Measurements from ENCODE around the gene RTEL1.
"Not testable (repeated sequence)": the region's sequence is repeated elsewhere in the genome, so short reads cannot be mapped to it uniquely, and the experiment has no call there.

Gene RTEL1, protein sequence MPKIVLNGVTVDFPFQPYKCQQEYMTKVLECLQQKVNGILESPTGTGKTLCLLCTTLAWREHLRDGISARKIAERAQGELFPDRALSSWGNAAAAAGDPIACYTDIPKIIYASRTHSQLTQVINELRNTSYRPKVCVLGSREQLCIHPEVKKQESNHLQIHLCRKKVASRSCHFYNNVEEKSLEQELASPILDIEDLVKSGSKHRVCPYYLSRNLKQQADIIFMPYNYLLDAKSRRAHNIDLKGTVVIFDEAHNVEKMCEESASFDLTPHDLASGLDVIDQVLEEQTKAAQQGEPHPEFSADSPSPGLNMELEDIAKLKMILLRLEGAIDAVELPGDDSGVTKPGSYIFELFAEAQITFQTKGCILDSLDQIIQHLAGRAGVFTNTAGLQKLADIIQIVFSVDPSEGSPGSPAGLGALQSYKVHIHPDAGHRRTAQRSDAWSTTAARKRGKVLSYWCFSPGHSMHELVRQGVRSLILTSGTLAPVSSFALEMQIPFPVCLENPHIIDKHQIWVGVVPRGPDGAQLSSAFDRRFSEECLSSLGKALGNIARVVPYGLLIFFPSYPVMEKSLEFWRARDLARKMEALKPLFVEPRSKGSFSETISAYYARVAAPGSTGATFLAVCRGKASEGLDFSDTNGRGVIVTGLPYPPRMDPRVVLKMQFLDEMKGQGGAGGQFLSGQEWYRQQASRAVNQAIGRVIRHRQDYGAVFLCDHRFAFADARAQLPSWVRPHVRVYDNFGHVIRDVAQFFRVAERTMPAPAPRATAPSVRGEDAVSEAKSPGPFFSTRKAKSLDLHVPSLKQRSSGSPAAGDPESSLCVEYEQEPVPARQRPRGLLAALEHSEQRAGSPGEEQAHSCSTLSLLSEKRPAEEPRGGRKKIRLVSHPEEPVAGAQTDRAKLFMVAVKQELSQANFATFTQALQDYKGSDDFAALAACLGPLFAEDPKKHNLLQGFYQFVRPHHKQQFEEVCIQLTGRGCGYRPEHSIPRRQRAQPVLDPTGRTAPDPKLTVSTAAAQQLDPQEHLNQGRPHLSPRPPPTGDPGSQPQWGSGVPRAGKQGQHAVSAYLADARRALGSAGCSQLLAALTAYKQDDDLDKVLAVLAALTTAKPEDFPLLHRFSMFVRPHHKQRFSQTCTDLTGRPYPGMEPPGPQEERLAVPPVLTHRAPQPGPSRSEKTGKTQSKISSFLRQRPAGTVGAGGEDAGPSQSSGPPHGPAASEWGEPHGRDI (N-terminal part only)

DNA sequence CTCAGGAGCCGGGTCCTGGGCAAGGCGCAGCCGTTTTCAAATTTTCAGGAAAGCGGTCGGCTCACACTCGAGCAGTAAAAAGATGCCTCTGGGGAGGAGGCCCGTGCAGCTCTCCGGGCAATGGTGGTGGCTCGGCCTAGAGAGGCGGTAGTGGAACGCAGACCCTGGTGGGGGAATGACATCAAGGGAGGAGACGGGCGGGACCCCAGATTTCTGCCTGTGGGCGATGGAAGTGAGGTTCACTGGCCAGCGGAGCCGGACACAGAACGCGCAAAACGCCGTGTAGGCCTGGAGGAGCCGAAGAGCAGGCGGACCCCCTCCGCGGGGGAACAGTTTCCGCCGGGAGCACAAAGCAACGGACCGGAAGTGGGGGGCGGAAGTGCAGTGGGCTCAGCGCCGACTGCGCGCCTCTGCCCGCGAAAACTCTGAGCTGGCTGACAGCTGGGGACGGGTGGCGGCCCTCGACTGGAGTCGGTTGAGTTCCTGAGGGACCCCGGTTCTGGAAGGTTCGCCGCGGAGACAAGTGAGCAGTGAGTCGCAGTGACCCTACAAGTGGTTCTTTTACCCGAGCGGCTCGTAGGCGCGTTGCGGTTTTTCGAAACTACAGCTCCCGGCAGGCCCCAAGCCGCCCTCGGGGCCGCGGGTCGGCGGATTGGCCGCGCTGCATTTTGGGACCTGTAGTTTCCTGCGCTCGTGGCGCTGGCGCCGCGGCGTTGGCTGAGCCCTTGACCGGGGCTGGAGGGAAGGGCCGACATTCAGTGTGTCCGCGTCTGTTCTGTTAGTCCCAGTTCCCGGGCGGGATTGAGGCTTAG, at the start of gene RTEL1:
Gene RTEL1, plus strand, starts transcription at position 376 of the 812 bp plus-strand sequence. CDS start 1,091 bp downstream, outside the sequence.
- DNase-seq (ENCODE audit: low spot score): peak; percentile 99

DNA sequence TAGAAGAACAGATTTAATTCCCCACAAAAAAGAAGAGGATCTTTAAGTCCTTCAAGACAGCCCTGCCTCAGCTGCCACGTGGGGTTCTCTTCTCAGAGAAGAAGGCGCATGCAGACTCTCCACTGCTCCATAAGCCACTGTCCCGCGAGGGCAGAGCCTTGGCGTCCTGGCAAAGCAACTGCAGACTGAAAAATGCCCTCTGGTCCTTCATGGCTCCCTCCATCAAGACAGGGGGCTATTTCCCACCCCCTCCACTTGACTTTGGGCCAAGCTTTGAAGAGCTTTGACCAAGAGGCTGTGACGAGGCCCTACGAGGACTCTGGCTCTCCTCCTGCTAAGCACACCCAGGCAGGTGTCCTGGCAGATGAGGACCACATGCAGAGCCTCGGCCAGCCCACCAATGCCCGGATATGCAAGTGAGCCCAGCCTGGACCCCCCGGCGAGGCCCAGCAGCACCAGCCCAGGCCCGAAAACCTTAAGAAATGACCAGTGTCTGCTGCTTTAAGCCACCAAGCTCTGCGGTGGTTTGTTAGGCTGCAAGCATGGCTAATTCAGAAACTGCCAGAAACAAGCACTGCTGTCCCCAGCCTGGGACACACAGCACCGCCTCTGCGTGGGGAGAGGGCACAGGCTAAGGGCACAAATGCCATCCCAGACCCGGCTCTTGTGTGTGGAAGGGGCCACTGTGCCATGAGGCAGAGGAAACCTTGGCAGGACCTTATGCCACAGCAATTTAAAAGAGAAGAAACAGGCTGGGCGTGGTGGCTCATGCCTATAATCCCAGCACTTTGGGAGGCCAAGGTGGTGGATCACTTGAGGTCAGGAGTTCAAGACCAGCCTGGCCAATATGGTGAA, 47.3 kb upstream of the RTEL1 start:
- DNase-seq (ENCODE audit: low spot score): no peak

DNA sequence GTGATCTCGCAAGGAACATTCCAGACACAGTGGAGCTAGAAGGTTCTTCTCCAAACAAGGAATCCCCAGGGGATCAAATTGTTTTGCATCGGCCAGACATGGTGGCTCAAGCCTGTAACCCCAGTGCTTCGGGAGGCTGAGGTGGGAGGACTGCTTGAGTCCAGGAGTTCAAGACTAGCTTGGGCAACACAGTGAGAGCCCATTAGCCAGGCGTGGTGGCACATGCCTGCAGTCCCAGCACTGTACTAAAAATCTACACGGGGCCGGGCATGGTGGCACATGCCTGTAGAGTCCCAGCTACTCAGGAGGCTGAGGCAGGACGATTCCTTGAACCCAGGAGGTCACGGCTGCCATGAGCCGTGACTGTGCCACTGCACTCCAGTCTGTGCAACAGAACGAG, 46.5 kb upstream of the RTEL1 start:
- no peak for DNase-seq (ENCODE audit: low spot score)

DNA sequence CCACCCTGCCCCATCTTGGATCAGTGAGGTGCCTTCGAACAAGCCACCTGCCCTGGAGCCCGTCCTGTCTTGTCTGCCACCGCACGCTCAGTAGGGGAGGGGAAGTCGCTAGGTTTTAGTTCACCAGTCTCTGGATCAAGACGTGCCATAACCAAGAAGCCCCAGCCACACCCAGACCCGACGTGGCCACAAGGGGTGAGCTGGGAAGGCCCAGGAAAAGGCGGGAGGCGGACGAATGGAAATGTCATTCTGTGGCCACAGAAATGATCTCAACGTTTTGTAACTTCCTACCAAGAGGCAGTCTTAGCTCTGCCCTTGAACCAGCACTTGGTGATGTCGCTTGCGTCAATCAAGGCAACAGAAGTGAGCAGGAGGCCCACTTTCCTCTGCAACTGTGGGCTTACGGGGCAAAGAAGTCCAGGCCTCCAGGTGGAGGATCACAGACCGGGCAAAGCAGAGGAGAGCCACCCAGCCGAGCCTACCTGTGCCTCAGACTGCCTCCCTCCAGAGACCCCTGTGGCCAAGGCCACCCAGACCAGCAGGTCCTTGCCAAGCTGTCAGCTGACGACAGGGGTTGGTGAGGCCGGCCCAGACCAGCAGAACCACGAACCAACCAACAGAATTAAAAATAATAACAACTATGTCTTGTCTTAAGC, 45.7 kb upstream of the RTEL1 start:
- no peak for DNase-seq (ENCODE audit: low spot score)

DNA sequence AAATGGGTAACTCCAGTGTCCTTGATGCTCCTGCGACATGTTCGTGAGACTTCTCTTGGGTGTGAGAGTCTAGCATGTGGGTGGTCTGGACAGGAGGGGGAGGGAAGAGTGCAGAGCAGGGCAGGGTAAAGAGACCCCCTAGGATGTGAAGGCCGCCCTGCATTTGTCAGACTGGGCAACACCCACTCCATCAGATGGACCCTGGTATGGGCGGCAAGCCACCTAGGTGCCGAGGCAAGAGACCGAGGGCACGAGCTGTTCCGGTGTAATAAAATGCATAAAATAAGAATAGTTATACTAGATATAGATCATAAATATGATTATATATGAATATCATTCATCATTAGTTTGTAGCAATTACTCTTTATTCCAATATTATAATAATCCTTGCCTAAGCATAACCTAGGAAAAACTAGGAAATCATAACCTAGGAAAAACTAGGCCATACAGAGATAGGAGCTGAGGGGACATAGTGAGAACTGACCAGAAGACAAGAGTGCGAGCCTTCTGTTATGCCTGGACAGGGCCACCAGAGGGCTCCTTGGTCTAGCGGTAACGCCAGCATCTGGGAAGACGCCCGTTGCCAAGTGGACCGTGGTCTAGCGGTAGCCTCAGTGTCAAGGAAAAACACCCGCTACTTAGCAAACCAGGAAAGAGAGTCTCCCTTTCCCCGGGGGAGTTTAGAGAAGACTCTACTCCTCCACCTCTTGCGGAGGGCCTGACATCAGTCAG, 44.1 kb upstream of the RTEL1 start:
- not testable (repeated sequence) for DNase-seq (ENCODE audit: low spot score)

DNA sequence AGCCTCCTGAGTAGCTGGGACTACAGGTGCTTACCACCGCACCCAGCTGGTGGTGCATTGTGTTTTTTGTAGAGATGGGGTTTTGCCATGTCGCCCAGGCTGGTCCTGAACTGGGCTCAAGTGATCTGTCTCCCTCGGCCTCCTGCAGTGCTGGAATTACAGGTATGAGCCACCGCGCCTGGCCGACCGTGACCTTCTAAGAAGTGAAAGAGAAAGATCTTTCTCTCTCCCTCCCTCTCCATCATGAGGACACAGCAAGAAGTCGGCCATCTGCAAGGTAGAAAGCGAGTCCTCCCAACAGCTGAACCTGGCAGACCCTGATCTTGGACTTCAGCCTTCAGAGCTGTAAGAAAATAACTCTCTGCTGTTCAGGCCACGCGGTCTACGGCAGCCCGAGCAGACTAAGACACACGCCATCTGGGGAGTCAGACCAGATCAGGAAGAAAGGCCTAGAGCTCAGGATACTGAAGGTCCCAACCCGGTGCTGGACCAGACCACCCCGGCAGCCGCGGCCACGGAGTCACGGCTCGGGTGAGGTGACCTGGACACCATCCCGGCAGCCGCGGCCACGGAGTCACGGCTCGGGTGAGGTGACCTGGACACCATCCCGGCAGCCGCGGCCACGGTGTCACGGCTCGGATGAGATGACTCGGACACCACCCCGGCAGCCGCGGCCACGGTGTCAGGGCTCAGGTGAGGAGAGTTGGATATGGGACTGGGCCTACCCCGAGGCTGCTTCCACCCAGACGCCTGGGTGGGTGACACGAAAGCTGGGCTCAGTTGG, 40.8 kb upstream of the RTEL1 start:
- DNase-seq (ENCODE audit: low spot score): no peak

DNA sequence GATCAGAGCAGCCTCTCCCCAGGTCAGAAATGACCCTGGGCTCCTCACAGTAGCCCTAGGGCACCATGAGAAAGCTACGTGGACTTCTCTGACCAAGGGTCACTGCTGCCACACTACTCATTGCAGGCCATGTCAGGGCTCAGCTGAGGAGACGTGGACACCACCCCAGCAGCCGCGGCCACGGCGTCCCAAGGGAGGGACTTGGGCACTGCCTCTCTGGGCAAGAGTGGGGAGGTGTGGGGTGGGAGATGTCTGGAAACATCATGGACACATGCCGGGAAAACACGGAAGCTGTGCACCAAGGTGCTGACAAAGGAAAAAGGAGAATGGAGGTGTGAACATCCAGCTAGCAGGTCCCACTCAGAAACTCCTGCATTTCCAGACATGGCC, 40.2 kb upstream of the RTEL1 start:
- no peak for DNase-seq (ENCODE audit: low spot score)

DNA sequence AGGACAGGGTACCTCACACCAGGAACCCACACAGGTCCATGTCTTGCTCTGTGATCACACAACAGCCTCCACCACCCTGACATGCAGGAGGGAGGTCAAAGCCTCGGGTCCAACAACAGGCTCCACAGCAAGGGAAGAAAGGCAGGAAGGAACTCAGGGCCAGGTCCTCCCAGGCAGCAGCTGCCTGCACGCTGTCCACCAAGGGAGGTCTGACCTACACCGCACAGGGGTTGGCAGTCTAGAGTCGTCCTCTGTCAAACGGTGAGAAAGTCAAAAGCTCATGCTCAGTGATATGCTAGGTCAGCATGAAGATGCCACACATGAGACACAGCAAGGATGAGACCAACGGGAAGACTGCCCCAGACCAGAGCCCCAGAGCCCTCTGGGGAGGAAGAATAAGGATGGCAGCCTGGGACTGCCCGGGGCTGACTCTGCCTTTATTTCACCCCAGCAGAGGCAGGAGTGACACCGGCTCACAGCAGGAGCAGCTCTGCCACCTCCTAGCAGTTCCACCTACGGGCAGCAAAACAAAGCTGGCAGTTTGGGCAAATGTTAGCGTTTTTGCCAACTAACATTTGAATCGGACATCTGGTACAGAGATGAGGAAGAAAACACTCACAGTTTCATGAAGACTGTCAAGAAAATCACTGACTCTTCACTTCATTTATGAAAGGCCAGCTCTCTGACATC, 39.7 kb upstream of the RTEL1 start:
- no peak for DNase-seq (ENCODE audit: low spot score)

DNA sequence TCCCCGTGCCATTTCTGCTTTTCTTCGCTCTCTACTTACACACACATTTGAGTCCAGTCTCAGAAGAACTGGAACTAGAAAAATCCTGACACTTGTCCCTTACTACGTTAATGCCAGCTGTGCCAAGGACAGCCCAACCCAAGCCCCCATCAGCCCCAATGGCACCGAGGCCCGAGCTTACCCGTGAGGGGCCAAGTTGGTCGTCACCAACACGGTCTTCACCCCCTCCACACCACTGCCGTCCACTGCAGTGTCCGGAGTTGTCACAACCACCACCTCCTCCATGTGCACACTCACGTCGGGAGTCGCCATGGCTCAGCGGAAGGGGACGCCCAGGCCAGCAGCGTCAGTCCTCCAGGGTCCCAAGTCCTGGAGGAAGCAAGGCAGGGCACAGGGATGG, 39.0 kb upstream of the RTEL1 start:
- no peak for DNase-seq (ENCODE audit: low spot score)

DNA sequence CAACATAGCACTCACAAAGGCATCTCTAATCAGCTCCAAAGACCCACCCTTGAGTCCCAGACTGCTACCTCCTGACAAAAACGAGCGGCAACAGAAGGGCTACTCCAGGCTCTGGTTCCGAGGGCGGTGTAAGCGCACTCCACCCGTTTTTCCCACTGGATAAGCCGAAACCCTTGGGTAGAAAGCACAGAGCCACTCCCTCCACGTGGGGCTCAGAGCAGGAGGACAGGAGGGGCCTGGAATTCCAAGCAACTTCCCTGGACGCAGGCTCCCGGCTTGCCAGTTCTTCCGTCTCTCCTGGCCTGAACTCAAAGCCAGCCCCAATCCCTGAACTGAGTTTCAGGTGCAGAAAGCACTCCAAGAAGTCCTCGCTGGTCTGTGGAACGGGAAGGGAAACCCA, 38.6 kb upstream of the RTEL1 start:
- no peak for DNase-seq (ENCODE audit: low spot score)

DNA sequence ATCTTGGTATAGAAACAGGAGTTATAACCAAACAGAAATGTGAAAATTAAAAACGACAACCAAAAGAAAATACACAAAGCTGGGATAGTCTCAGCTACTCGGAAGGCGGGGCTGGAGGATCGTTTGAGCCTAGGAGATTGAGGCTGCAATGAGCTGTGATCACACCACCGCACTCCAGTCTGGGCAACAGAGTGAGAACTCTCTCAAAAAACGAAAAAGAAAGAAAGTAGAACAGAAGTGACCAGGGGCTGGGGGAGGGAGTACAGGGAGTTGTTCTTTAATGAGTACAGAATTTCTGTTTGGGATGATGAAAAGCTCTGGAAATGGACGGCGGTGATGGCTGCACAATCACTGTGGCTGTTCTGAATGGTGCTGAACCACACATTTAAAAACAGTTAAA, 37.1 kb upstream of the RTEL1 start:
- DNase-seq (ENCODE audit: low spot score): no peak

DNA sequence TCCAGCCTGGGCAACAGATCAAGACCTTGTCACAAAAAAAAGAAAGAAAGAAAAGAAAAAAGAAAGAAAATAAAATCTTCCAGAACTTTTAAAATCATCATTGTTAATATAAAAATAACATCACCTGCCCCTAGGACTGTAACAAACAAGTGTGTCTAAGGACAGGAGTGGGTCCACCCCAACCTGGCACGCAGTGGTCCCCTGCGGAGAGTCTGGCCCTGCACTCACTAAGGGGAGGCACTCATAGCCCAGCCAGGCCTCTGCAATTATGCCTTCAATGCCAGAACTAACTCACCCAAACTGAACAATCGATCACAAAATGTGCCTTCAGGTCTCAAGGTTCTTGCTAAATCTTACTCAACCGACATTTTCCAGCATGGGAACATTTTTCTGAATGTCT, 36.0 kb upstream of the RTEL1 start:
- DNase-seq (ENCODE audit: low spot score): no peak

DNA sequence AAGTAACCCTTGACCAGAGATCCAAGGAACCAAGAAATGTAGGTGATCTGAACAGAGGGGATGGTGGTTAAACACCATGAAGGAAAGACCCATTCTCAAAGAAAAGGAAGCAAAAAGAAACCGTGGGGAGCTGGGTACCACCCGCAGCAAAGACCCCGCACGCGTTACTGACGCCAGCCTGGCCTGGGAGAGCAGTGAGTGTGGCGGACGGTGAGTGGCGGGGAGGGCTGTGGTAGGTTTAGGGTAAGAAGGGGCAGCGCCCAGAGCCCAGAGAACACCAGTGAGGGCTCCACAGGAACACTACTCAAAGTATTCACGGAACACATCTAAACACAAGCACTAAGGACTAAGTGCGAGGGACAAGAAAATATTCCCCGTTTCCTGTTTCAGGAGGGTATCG, 35.4 kb upstream of the RTEL1 start:
- DNase-seq (ENCODE audit: low spot score): no peak

DNA sequence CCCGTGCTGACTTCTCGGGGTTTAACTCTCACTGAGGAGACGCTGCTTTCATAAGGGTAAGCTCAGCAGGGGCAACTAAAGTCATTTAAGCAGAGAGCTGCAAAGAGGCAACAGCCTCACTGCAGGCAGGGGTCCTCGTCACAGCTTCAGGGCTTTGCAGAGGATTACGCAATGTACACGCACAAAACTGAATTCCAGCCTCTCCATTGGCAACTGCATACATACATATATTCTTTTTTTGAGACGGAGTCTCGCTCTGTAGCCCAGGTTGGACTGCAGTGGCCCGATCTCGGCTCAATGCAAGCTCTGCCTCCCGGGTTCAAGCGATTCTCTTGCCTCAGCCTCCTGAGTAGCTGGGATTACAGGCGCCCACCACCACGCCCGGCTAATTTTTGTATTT, 33.6 kb upstream of the RTEL1 start:
- peak; percentile 83 for DNase-seq (ENCODE audit: low spot score)

DNA sequence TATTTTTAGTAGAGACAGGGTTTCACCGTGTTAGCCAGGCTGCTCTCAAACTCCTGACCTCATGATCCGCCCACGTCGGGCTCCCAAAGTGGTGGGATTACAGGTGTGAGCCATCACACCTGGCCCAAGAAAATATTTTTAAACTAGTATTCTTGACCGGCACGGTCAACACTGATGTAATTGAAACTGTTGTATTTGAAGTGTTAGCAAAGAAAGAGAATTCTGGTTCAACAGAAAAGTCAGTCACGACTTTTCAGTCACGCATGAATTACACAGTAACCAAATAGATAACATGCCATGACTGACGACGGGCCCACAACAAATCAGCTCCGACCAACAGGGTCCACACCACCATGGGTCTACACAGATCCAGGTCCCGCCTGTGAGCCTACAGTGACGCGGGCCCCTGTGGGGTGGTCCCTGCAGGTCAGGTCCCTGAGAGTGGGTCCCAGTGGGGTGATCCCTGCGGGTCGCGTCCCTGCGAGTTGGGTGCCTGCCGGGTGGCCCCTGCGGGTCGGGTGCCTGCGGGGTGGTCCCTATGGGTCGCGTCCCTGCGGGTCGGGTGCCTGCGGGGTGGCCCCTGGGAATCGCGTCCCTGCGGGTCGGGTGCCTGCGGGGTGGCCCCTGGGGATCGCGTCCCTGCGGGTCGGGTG, 32.2 kb upstream of the RTEL1 start:
- DNase-seq (ENCODE audit: low spot score): no peak

DNA sequence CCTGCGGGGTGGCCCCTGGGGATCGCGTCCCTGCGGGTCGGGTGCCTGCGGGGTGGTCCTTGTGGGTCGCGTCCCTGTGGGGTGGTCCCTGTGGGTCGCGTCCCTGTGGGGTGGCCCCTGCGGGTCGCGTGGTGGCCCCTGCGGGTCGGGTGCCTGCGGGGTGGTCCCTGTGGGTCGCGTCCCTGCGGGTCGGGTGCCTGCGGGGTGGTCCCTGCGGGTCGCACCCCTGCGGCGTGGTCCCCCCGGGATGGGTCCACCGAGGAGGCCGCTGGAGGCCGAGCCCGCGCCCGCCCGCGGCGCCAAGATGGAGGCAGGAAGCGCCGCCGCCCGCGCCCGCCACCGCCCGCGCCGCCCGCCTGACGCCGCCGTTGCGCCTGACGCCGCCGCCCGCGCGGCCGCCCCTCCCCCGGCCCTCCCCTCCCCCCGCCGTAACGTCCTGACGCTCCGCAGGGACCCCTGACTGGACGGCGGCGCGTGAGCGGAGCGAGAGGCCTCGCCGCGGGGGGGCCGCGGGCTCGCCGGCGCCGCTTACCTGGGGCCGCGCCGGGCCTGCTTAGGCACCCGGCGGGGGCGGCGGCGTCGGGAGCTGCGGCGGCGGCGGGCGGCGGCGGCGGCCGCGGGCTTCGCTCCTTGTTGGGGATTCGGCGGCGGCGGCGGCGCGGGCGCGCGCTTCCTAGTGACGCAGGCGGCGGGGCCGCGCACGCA, 31.5 kb upstream of the RTEL1 start, which contains the start of gene GMEB2:
Gene GMEB2, minus strand, starts transcription at position 678 of the 705 bp plus-strand sequence. CDS start 7,704 bp downstream, outside the sequence.
- DNase-seq (ENCODE audit: low spot score): peak; percentile 93
